Measurements from ENCODE around the gene TNNI2. TPM values are rescaled to one million over a fixed set of nuclear protein-coding genes. Genes with fewer than 3 reads are reported as not detected.

TNNI2 gene
- total RNA-seq, 1 experiment from 2014 or later = not detected

DNA sequence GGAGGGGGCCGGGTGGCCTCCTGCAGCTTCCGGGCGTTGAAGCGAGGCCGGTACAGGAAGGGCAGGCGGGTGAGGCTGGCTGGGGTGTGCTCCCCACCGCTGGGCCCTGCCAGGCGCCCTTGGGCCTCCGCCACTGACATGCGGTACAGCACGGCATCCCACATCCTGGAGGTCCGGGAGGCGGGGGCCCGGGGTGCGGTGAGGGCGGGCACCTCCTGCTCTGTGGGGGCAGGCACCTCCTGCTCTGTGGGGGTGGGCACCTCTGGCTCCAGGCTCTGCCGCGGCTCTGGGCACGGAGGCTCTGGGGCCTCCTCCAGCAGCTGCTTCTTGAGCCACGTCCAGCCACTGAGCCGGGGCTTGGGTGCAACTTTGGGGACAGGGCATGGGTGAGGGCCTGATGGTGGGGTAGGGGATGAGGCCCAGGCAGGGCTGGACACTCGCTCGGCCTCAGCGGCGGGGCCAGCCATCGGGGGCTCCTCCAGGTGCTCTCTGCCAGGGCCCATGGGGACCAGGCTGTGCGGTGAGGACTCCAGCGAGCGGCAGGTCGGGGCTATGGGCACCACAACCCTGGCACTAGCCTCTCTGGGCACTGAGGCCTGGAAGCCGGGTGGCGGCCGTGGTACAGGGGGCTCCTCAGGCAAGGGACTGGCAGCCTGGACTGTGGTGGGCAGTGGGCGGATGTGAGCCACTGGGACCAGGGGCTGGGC is 50.6 kb downstream of the TNNI2 start:
- H3K4me2 ChIP-seq (ENCODE audit: insufficient read depth, insufficient read length, low read length) = no peak overlapping the region
- H2AK5ac ChIP-seq (ENCODE audit: insufficient read length, low read length) = no peak overlapping the region
- no peak overlapping the region for H3T11ph ChIP-seq (ENCODE audit: low read length)
- H4K91ac ChIP-seq (ENCODE audit: insufficient read length, low read depth, low read length) = no peak overlapping the region
- no peaks in the 10 kb centered on the region for H3K9me3 ChIP-seq (ENCODE audit: control insufficient read depth, low read depth, low read length)
- H3K23ac ChIP-seq (ENCODE audit: insufficient read length, low read depth, low read length) = no peak overlapping the region
- H3K27me3 ChIP-seq (ENCODE audit: insufficient read depth, low read length) = no peaks in the 10 kb centered on the region
- H3K27ac Mint-ChIP-seq = no peak overlapping the region
- H3K23me2 ChIP-seq (ENCODE audit: insufficient read length, low read depth, low read length, poor library complexity, severe bottlenecking) = no peaks in the 10 kb centered on the region
- no peak overlapping the region for H3K56ac ChIP-seq (ENCODE audit: insufficient read length, low read depth, low read length)
- H2AFZ ChIP-seq (ENCODE audit: low read length) = no peak overlapping the region
- no peak overlapping the region for H2BK20ac ChIP-seq (ENCODE audit: low read depth, low read length, poor library complexity, severe bottlenecking)
- no peak for DNase-seq
- no peak overlapping the region for H4K5ac ChIP-seq (ENCODE audit: insufficient read length, low read depth, low read length)
- no peak overlapping the region for H4K8ac ChIP-seq (replicated peaks; ENCODE audit: insufficient read length, low read depth, low read length)
- H3K4me1 ChIP-seq (ENCODE audit: insufficient read depth, low read length) = no peaks in the 10 kb centered on the region
- H3K4me3 Mint-ChIP-seq = no peak overlapping the region
- H3K18ac ChIP-seq (ENCODE audit: insufficient read length, low read depth, low read length) = no peak overlapping the region
- no peaks in the 10 kb centered on the region for H3K79me1 ChIP-seq (ENCODE audit: insufficient read depth, low read depth, low read length, poor library complexity, severe bottlenecking)
- H3K27me3 Mint-ChIP-seq (ENCODE audit: low read depth) = peaks cover 19% of the 10 kb centered on the region
- no peak overlapping the region for H2BK12ac ChIP-seq (ENCODE audit: insufficient read length, low read depth, low read length)
- H4K20me1 ChIP-seq (ENCODE audit: control insufficient read depth, insufficient read depth, insufficient read length) = no peaks in the 10 kb centered on the region
- H3K4me1 Mint-ChIP-seq = no peaks in the 10 kb centered on the region
- H3K27ac ChIP-seq (ENCODE audit: insufficient read length, low read depth, low read length) = no peak overlapping the region
- no peaks in the 10 kb centered on the region for H3K79me2 ChIP-seq (ENCODE audit: insufficient read depth, low read length)
- no peak overlapping the region for H2BK15ac ChIP-seq (ENCODE audit: low read depth, low read length)
- no peak overlapping the region for H2BK120ac ChIP-seq (ENCODE audit: low read depth, low read length, poor library complexity, severe bottlenecking)
- H3K14ac ChIP-seq (ENCODE audit: insufficient read depth, low read length) = no peak overlapping the region
- H3K36me3 Mint-ChIP-seq (ENCODE audit: insufficient read depth in 1 of 3, low read depth in 3 of 3) = no peaks in the 10 kb centered on the region
- no peak overlapping the region for H3K4ac ChIP-seq (ENCODE audit: low read depth, low read length)
- no peaks in the 10 kb centered on the region; a peak in 1 of 5 replicates for H3K9me3 Mint-ChIP-seq
- no CpG with 5 or more reads among the region's 34 CpGs for WGBS (ENCODE audit: extremely low coverage, insufficient read length, low lambda C conversion rate)
- no peak overlapping the region for H2BK5ac ChIP-seq (ENCODE audit: insufficient read length, low read length)
- TF ChIP-seq, protein P1, sequence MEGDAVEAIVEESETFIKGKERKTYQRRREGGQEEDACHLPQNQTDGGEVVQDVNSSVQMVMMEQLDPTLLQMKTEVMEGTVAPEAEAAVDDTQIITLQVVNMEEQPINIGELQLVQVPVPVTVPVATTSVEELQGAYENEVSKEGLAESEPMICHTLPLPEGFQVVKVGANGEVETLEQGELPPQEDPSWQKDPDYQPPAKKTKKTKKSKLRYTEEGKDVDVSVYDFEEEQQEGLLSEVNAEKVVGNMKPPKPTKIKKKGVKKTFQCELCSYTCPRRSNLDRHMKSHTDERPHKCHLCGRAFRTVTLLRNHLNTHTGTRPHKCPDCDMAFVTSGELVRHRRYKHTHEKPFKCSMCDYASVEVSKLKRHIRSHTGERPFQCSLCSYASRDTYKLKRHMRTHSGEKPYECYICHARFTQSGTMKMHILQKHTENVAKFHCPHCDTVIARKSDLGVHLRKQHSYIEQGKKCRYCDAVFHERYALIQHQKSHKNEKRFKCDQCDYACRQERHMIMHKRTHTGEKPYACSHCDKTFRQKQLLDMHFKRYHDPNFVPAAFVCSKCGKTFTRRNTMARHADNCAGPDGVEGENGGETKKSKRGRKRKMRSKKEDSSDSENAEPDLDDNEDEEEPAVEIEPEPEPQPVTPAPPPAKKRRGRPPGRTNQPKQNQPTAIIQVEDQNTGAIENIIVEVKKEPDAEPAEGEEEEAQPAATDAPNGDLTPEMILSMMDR (conservative IDR thresholded peaks at IDR 0.05) = no peak
- H3K9ac ChIP-seq (ENCODE audit: extremely low read depth, insufficient read length, low read length) = no peak overlapping the region

Data from H9 (cell line).